A673 (cell line): ENCODE data around the gene SGK1.

Source experiments
- EZH2 ChIP-seq: fragments of 200-600 bp; sonication (generic); IDR thresholded peaks from 2 replicates; pipeline ENCODE4 v1.6.1; 2017; ENCODE audit warnings: borderline replicate concordance, low read depth, mild to moderate bottlenecking, mixed read lengths, antibody characterized with exemption, low read length; ENCODE audit not compliant: poor library complexity, severe bottlenecking
- TF ChIP-seq, protein P1 (sequence below): fragments of 300-800, 200-600 bp; sonication (generic); conservative IDR thresholded peaks from 2 replicates; pipeline ENCODE4 v1.5.1; 2017; ENCODE audit warnings: low read depth, mild to moderate bottlenecking, antibody characterized with exemption, low read length, moderate library complexity, mixed read lengths

DNA sequence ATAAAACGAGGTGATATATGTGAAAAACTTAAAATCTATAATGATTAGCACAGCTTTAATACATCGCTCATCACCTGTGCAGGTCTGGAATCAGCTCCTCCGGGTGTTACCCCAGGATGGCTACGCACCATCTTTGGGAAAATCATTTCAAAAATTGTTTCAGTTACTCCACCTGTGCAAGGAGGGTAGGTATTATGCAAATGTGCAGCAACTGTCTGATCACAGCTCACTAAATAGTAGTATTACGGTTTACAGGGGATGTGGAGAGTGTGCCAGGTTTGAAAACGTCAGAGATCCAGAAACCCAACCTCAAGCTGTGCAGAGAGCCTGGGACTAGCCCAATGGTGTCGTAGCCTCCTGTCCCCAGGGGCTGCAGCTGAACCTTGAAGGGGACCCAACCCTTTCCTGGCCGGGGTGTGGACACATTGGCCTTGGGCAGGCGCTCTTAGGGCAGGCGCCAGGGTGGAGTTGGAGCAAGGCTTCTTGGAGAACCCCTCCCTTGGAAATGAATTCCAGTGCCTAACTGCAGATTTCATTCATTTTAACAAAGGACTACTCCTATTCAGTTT lies 24.2 kb upstream of the SGK1 start:
- TF ChIP-seq, protein P1, sequence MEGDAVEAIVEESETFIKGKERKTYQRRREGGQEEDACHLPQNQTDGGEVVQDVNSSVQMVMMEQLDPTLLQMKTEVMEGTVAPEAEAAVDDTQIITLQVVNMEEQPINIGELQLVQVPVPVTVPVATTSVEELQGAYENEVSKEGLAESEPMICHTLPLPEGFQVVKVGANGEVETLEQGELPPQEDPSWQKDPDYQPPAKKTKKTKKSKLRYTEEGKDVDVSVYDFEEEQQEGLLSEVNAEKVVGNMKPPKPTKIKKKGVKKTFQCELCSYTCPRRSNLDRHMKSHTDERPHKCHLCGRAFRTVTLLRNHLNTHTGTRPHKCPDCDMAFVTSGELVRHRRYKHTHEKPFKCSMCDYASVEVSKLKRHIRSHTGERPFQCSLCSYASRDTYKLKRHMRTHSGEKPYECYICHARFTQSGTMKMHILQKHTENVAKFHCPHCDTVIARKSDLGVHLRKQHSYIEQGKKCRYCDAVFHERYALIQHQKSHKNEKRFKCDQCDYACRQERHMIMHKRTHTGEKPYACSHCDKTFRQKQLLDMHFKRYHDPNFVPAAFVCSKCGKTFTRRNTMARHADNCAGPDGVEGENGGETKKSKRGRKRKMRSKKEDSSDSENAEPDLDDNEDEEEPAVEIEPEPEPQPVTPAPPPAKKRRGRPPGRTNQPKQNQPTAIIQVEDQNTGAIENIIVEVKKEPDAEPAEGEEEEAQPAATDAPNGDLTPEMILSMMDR = no peak
- TF ChIP-seq EZH2 = no peak
